ENCODE results near the gene PAQR7.
A peak's percentile ranks its signal among the peaks of the same experiment; 100 is the strongest.

The PAQR7 gene

GRCh38 chr1:25821112-25821476, 54.4 kb downstream of the PAQR7 start:
- peak overlapping the region; percentile 84 for H3K27ac ChIP-seq
- TF ChIP-seq CTCF (conservative IDR thresholded peaks at IDR 0.05): no peak

DNA sequence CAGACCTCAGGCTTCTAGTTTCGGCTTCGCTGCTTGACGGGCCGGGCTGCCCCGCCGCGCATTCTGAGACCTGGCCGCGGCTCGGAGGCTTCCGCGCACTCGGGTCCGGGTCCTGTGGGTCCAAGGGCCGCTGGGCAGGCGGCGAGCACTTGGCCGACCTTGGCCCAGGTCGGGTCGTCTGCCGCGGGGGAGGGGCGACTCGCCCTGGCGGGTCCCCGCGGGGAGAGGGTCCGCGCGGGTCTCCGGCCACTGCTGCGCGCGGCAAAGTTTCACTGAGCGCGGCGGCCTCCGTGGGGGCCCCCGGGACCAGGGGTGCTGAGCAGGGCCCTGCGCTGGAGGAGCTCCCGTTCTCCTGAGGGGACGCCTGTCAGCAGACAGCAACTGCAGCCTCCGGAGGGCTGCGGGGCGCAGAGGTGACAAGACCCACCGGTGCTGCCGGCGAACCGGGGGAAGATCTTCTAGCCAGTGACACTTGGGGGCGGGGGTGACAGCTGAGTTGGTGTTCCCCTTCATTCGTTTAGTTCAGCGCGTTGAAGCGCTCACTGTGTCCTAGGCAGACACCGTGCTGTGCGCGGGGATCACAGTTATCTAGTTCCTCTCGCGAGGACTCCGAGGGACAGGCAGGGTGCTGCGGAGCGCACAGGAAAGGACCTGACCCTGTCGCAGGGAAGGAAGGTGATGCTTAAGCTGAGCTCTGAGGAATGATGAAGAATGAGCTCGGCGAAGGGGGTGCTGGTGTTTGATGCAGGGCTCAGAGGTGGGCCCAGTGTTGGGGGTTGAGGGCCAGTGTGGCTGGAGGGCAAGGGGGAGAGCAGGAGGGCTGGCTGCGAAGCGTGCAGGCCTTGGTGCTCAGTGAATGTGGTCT, 55.0 kb downstream of the PAQR7 start:
- peak overlapping the region; percentile 84 for H3K27ac ChIP-seq

GRCh38 chr1:25819491-25820246, 55.8 kb downstream of the PAQR7 start, which contains the start of gene MTFR1L:
TSS of gene MTFR1L (plus strand) at chr1:25819954. CDS start at chr1:25823105, 3,151 bp downstream.
- no peak for TF ChIP-seq CTCF (conservative IDR thresholded peaks at IDR 0.05)
- peak within 1 kb of the TSS; percentile 84 for H3K27ac ChIP-seq

More for the DNA sequence above, 55.0 kb downstream of the PAQR7 start:
- no peak for TF ChIP-seq CTCF (conservative IDR thresholded peaks at IDR 0.05)

DNA sequence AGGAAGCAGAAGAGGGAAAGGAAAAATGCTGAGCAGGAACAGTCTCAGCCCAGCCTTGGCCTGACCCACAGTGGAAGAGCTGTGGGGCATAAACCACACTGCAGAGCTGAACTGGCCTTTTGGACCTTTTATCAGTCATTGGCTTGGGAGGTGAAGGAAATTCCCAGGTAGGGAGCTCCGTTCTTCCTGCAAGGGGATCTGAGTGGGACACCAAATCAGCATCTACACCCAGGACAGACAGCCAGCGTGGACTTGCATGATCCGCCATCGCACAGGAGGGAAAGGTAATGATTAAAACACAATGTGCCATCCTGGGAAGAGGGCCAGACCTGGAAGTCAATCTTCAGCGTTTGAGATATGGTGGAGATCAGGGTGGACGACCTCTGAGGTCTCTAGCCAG, 56.9 kb downstream of the PAQR7 start:
- H3K27ac ChIP-seq: peak overlapping the region; percentile 84
- TF ChIP-seq CTCF (conservative IDR thresholded peaks at IDR 0.05): no peak

- peak overlapping the region; percentile 84 for H3K27ac ChIP-seq
- TF ChIP-seq CTCF (conservative IDR thresholded peaks at IDR 0.05): peak; percentile 48
These were observed 57.5 kb downstream of the PAQR7 start for GRCh38 chr1:25817840-25818501.

GRCh38 chr1:25816112-25816718, 59.3 kb downstream of the PAQR7 start:
- no peak overlapping the region for H3K27ac ChIP-seq
- TF ChIP-seq CTCF (conservative IDR thresholded peaks at IDR 0.05): no peak
